SK-N-SH (cell line): Measurements from ENCODE around the gene NDUFA3. TPM values are rescaled to one million over a fixed set of nuclear protein-coding genes. Genes with fewer than 3 reads are reported as not detected.

ENCODE experiments used
- CTCF ChIA-PET: fragments of 300-600, 350-600 bp; formaldehyde crosslinking; extraction: SDS; loops from one replicate; lab custom pipeline; 2021; lab: Yijun Ruan, JAX
- POLR2A ChIA-PET: fragments of 350-600 bp; sonication (Branson Sonifier 250); formaldehyde crosslinking; extraction: SDS; loops from one replicate; lab custom pipeline; 2020; ENCODE audit warnings: antibody characterized with exemption, inconsistent platforms; lab: Yijun Ruan, JAX
- DNase-seq: peaks from one replicate; pipeline ENCODE4 v3.0.0; 2012
- H2AFZ ChIP-seq: fragments of 200-600 bp; sonication (generic); 2 replicates; pipeline ENCODE4 v1.8.1; 2016; ENCODE audit warnings: antibody characterized with exemption, mild to moderate bottlenecking, low read depth
- H3F3A ChIP-seq: fragments of 200-600 bp; sonication (generic); replicated peaks from 2 replicates; pipeline ENCODE3; 2016; ENCODE audit warnings: antibody characterized with exemption, mild to moderate bottlenecking; ENCODE audit not compliant: insufficient read depth
- H3K27ac ChIP-seq, 2 experiments: fragments of 200-500 bp in 1 of 2; fragments of 200-600 bp in 1 of 2; sonication (Bioruptor generic) in 1 of 2; sonication (generic), shearing (Covaris generic) in 1 of 2; 2 replicates each; pipeline versions ENCODE4 v1.5.1 to v1.6.1; 2014 to 2016; ENCODE audit warnings: low read depth in 2 of 2, inconsistent platforms in 1 of 2, low read length in 1 of 2, mild to moderate bottlenecking in 1 of 2, mixed read lengths in 1 of 2
- H3K27me3 ChIP-seq: fragments of 200-600 bp; sonication (generic), shearing (Covaris generic); 2 replicates; pipeline ENCODE4 v1.6.1; 2016; ENCODE audit warnings: mixed run types; ENCODE audit not compliant: insufficient read depth
- H3K36me3 ChIP-seq, 2 experiments: fragments of 200-500 bp in 1 of 2; fragments of 200-600 bp in 1 of 2; sonication (Bioruptor generic) in 1 of 2; sonication (generic) in 1 of 2; replicated peaks in 1 of 2; 2 replicates each; pipeline versions ENCODE3 to v1.5.1; 2014 to 2016; ENCODE audit warnings: low read length in 1 of 2, mild to moderate bottlenecking in 1 of 2; ENCODE audit not compliant: insufficient read depth in 2 of 2, control insufficient read depth in 1 of 2
- H3K4me1 ChIP-seq, 2 experiments: fragments of 200-500 bp in 1 of 2; fragments of 200-600 bp in 1 of 2; sonication (Bioruptor generic) in 1 of 2; sonication (generic), shearing (Covaris generic) in 1 of 2; 2 replicates each; pipeline versions ENCODE4 v1.5.1 to v1.6.1; 2014 to 2016; ENCODE audit warnings: low read depth in 1 of 2, low read length in 1 of 2, mixed run types in 1 of 2; ENCODE audit not compliant: insufficient read depth in 2 of 2, control insufficient read depth in 1 of 2
- H3K4me2 ChIP-seq: fragments of 200-600 bp; sonication (generic), shearing (Covaris generic); 2 replicates; pipeline ENCODE4 v1.6.1; 2017; ENCODE audit warnings: mixed run types
- H3K4me3 ChIP-seq, 2 experiments: fragments of 200-500 bp in 1 of 2; fragments of 200-600 bp in 1 of 2; sonication (Bioruptor generic) in 1 of 2; sonication (generic), shearing (Covaris generic) in 1 of 2; 2 replicates each; pipeline versions ENCODE4 v1.5.1 to v1.8.1; 2014 to 2016; ENCODE audit warnings: low read depth in 2 of 2, inconsistent platforms in 1 of 2, low read length in 1 of 2, mild to moderate bottlenecking in 1 of 2, mixed read lengths in 1 of 2, moderate library complexity in 1 of 2
- H3K79me2 ChIP-seq: fragments of 200-600 bp; sonication (generic); 2 replicates; pipeline ENCODE4 v1.8.1; 2017; ENCODE audit warnings: mild to moderate bottlenecking; ENCODE audit not compliant: insufficient read depth
- H3K9ac ChIP-seq: fragments of 200-600 bp; sonication (generic); 2 replicates; pipeline ENCODE4 v1.6.1; 2017; ENCODE audit warnings: mixed run types
- H3K9me2 ChIP-seq: fragments of 200-600 bp; sonication (generic); 2 replicates; pipeline ENCODE4 v1.6.1; 2017; ENCODE audit warnings: mixed run types
- H3K9me3 ChIP-seq: fragments of 200-600 bp; sonication (generic); 2 replicates; pipeline ENCODE4 v1.6.1; 2017; ENCODE audit warnings: mixed run types, mild to moderate bottlenecking, moderate library complexity
- H4K20me1 ChIP-seq: fragments of 200-600 bp; sonication (generic); 2 replicates; pipeline ENCODE4 v1.6.1; 2017; ENCODE audit warnings: mild to moderate bottlenecking, mixed run types; ENCODE audit not compliant: insufficient read depth
- CHD2 ChIP-seq: fragments of 150-350 bp; IDR thresholded peaks from 2 replicates; pipeline ENCODE4 v1.6.1; 2018; ENCODE audit warnings: low read length; ENCODE audit not compliant: partially characterized antibody
- EZH2phosphoT487 ChIP-seq: fragments of 200-600 bp; sonication (generic); IDR thresholded peaks from 2 replicates; pipeline ENCODE4 v1.6.1; 2017; ENCODE audit warnings: low read depth, mixed run types, mild to moderate bottlenecking, antibody characterized with exemption, moderate library complexity, borderline replicate concordance
- FOSL2 ChIP-seq: IDR thresholded peaks from 2 replicates; pipeline ENCODE4 v1.4.0; 2012; ENCODE audit warnings: low read depth, mild to moderate bottlenecking, moderate library complexity, borderline replicate concordance
- FOXM1 ChIP-seq: IDR thresholded peaks from 2 replicates; pipeline ENCODE4 v1.4.0; 2012; ENCODE audit warnings: low read depth, mild to moderate bottlenecking
- GABPA ChIP-seq: IDR thresholded peaks from 2 replicates; pipeline ENCODE4 v1.4.0; 2012; ENCODE audit warnings: low read depth, mild to moderate bottlenecking
- MEF2A ChIP-seq: IDR thresholded peaks from 2 replicates; pipeline ENCODE4 v1.4.0; 2012; ENCODE audit warnings: low read depth, borderline replicate concordance
- NRF1 ChIP-seq: IDR thresholded peaks from 2 replicates; pipeline ENCODE4 v1.6.1; 2012; ENCODE audit warnings: low read depth, mild to moderate bottlenecking, low read length
- RCOR1 ChIP-seq: fragments of 150-350 bp; IDR thresholded peaks from 2 replicates; pipeline ENCODE4 v1.6.1; 2017; ENCODE audit warnings: antibody characterized with exemption, low read length
- REST ChIP-seq: IDR thresholded peaks from 2 replicates; pipeline ENCODE4 v1.6.1; 2012; ENCODE audit warnings: mild to moderate bottlenecking, low read depth, low read length, moderate library complexity
- RFX5 ChIP-seq: IDR thresholded peaks from 2 replicates; pipeline ENCODE4 v1.6.1; 2012; ENCODE audit warnings: mild to moderate bottlenecking, improper control_type of control experiment, low read length
- RXRA ChIP-seq: IDR thresholded peaks from 2 replicates; pipeline ENCODE4 v1.4.0; 2012; ENCODE audit warnings: low read depth, mild to moderate bottlenecking, borderline replicate concordance
- USF1 ChIP-seq: IDR thresholded peaks from 2 replicates; pipeline ENCODE4 v1.4.0; 2012; ENCODE audit warnings: low read depth, borderline replicate concordance
- USF2 ChIP-seq: fragments of 150-350 bp; IDR thresholded peaks from 2 replicates; pipeline ENCODE4 v1.6.1; 2017; ENCODE audit warnings: antibody characterized with exemption, low read length, low read depth, borderline replicate concordance
- WGBS: methylation state at CpG from one replicate; pipeline ENCODE4 v1.1.6; 2017; ENCODE audit warnings: low lambda C conversion rate; 5-methylcytosine and 5-hydroxymethylcytosine counted together
- polyA plus RNA-seq, 3 experiments: library from polyadenylated mRNA; depleted of rRNA; stranded (reverse); fragments of >200 nt; gene quantifications; 2 replicates each; pipeline ENCODE4 v1.2.3, GENCODE V29; 2012
- TF ChIP-seq, protein P1 (sequence below): IDR thresholded peaks from 2 replicates; pipeline ENCODE4; 2012
- TF ChIP-seq, protein P2 (sequence below): fragments of 150-350 bp; IDR thresholded peaks from 2 replicates; pipeline ENCODE4 v1.6.1; 2016; ENCODE audit warnings: mild to moderate bottlenecking, low read depth, low read length
- TF ChIP-seq, protein P3 (sequence below): IDR thresholded peaks from 2 replicates; pipeline ENCODE4 v1.4.0; 2012; ENCODE audit warnings: low read depth, borderline replicate concordance

NDUFA3 gene
- polyA plus RNA-seq, 1 of the 3 experiments (the other 2 are of a cell fraction): 87.0 TPM

DNA sequence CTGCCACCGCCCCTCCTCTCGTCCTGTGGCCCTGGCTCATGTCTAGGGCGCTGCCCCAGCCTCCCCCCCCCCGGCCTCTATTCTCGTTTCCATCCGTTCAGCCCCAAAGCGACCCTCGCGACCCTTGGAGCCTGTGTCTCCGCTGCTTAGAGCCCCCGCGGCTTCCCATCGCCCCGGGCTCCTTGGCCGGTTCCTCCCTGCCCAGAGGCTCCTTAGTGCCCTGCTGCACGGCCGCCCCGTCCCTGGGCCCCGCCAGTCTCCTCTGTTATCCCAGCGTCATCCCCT lies 25.7 kb downstream of the NDUFA3 start:
- POLR2A ChIA-PET: no interaction called here
- Histone ChIP-seq H3K79me2 (no peaks in the 10 kb centered on the region), H3K4me3 (no peak overlapping the region)
- WGBS: 89% methylated on average over 19 of the region's 20 CpGs
- TF ChIP-seq USF1 (no peak), REST (no peak), RXRA (no peak), GABPA (no peak), RCOR1 (no peak), EZH2phosphoT487 (no peak), RFX5 (no peak), CHD2 (no peak), MEF2A (no peak), NRF1 (no peak), FOSL2 (no peak), USF2 (no peak), FOXM1 (no peak)
- TF ChIP-seq, protein P1, sequence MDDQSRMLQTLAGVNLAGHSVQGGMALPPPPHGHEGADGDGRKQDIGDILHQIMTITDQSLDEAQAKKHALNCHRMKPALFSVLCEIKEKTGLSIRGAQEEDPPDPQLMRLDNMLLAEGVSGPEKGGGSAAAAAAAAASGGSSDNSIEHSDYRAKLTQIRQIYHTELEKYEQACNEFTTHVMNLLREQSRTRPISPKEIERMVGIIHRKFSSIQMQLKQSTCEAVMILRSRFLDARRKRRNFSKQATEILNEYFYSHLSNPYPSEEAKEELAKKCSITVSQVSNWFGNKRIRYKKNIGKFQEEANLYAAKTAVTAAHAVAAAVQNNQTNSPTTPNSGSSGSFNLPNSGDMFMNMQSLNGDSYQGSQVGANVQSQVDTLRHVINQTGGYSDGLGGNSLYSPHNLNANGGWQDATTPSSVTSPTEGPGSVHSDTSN: no peak
- TF ChIP-seq, protein P2, sequence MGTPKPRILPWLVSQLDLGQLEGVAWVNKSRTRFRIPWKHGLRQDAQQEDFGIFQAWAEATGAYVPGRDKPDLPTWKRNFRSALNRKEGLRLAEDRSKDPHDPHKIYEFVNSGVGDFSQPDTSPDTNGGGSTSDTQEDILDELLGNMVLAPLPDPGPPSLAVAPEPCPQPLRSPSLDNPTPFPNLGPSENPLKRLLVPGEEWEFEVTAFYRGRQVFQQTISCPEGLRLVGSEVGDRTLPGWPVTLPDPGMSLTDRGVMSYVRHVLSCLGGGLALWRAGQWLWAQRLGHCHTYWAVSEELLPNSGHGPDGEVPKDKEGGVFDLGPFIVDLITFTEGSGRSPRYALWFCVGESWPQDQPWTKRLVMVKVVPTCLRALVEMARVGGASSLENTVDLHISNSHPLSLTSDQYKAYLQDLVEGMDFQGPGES: no peak
- TF ChIP-seq, protein P3, sequence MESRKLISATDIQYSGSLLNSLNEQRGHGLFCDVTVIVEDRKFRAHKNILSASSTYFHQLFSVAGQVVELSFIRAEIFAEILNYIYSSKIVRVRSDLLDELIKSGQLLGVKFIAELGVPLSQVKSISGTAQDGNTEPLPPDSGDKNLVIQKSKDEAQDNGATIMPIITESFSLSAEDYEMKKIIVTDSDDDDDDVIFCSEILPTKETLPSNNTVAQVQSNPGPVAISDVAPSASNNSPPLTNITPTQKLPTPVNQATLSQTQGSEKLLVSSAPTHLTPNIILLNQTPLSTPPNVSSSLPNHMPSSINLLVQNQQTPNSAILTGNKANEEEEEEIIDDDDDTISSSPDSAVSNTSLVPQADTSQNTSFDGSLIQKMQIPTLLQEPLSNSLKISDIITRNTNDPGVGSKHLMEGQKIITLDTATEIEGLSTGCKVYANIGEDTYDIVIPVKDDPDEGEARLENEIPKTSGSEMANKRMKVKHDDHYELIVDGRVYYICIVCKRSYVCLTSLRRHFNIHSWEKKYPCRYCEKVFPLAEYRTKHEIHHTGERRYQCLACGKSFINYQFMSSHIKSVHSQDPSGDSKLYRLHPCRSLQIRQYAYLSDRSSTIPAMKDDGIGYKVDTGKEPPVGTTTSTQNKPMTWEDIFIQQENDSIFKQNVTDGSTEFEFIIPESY: no peak
- TF ChIP-seq, all 33 proteins: peak for 0
- H3K27ac ChIP-seq: no peak overlapping the region
- H3K36me3 ChIP-seq: peaks cover 0 to 66% of the 10 kb centered on the region in 2 experiments
- H3K9ac ChIP-seq: no peak overlapping the region
- no peaks in the 10 kb centered on the region for H3K4me1 ChIP-seq
- no peaks in the 10 kb centered on the region for H3K9me3 ChIP-seq
- no peaks in the 10 kb centered on the region for H3K27me3 ChIP-seq
- no peak overlapping the region for H3K4me2 ChIP-seq
- no peaks in the 10 kb centered on the region for H4K20me1 ChIP-seq
- no peak for DNase-seq
- CTCF ChIA-PET: no interaction called here
- no peak overlapping the region for H2AFZ ChIP-seq
- H3K9me2 ChIP-seq: no peaks in the 10 kb centered on the region
- H3F3A ChIP-seq: no peaks in the 10 kb centered on the region
